Measurements from ENCODE around the gene TPTE2. TPM values are rescaled to one million over a fixed set of nuclear protein-coding genes. Genes with fewer than 3 reads are reported as not detected.
"Not testable (repeated sequence)": the region's sequence is repeated elsewhere in the genome, so short reads cannot be mapped to it uniquely, and the experiment has no call there.

Gene TPTE2
- not detected for total RNA-seq

GRCh38 chr13:19561127-19561582, at the start of gene TPTE2:
Gene TPTE2 (minus strand): TSS chr13:19561532. CDS start chr13:19503234, 58,298 bp downstream.
- POLR2A ChIA-PET, CTCF ChIA-PET: not testable (repeated sequence)

GRCh38 chr13:19607523-19608078, 46.3 kb upstream of the TPTE2 start:
- ChIA-PET POLR2A (no interaction called here), CTCF (no interaction called here)

DNA sequence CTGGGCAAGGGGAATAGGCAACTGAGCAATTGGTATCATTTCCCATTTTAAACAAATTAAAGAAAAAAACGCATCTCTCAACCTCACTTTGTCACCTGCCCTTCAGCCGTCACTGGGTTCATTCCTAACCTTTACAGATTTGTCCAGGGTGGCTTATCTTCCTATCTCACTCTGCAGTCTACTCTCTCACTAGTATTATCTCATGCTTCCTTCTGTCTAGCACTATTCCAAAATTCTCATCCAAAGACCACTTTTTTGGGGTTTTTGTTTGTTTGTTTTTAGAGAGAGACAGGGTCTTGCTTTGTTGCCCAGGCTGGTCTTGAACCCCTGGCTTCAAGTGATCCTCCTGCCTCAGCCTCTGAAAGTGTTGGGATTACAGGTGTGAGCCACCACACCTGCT, 45.4 kb upstream of the TPTE2 start:
- ChIA-PET POLR2A (no interaction called here), CTCF (no interaction called here)

GRCh38 chr13:19606152-19606551, 44.8 kb upstream of the TPTE2 start:
- ChIA-PET CTCF (no interaction called here), POLR2A (no interaction called here)

DNA sequence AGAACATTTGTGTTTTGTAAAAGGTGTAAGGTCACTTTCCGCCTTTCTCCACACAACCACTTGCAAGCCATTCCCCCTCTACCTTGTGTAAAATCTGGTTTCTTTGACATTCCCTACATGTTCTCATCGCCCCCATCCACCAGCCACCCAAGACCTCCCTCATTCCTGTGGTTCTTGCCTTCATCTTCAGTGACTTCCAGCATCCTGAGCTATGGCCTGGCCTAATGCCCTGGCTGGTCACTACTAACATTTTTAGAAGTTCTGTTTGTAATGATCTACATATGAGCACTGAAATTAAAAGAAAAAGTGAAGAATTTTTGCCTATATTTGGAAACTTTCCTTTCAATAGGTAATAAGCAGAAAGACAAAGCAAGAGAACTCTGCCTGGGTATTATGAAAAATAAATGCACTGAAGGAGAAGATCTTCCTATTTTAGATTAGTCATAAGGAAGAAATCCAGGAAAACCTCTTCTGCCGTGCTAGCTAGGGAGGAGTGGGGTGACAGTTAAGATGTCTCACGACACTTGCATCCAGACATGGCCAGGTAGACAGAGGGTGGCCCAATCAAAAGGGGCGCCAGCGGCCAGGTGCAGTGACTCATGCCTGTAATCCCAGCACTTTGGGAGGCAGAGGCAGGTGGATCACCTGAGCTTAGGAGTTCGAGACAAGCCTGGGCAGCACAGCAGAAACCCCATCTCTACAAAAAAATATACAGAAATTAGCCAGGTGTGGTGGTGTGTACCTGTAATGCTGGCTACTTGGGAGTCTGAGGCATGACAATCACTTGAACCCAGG, 44.0 kb upstream of the TPTE2 start:
- POLR2A ChIA-PET: no interaction called here
- CTCF ChIA-PET: no interaction called here

DNA sequence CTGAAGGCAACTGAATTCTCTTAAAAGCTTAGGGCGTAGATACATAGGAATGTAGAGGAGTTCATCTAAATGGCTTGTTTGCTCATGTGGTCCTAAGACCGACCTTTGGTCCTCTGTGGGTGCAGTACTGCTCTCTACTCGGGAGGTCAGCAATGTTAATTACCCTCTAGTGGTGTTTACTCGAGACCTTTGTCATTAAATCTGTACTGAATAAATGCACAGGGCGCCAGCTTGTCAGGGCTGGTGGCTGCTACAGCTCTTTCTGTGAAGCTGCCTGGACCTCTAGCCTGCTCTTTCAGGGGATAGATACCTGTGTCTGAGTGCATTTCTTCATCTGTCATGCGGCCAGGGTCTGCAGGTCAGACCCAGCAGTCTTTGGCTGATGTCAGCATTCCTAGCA, 43.0 kb upstream of the TPTE2 start:
- CTCF ChIA-PET: no interaction called here
- POLR2A ChIA-PET: no interaction called here

DNA sequence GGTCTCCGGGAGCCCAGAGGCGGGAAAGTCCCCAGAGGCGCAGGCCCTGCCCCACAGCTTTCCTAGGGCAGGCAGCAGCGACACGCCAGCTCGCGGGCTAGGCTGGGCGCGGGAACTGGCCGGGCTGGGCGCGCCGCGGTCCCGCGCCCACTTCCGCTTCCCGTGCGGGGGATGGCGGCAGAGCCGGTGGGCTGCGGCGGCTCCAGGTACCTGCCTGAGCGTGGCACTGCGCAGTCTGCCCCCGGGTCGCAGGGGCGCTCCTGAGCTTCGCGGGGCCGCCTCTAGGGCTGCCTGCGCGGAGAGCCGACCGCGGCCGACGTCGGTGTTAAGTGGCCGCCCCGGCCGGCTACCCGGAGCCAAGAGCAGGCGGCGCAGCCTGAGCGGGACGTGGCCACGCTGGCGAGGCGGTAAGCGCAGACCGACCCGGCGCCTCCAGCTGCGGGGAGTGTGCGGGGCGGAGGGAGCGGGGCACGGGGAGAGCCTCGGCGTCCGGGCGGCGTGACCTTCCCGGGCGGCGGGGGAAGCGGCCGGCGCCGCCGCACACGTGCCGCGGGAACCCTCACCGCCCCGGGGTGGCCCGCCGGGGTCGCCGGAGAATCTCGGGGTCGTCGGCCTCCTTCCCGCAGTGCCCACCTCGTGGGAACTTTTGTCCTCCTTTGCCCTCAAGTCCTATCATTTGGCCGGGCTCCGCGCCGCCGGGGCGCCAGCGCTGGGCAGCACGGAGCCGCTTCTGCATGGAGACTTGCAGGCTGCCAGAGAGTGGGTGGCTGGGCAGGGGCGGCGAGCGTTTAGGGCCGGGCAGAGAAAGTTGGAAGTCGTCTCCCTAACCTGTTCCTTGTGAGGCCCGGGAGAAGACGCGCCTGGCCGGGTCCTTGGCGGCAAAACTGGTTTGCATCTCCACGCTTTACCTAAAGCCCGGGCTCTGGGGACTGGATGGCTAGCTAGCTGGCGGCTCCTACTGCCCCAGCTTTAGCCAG, 40.7 kb upstream of the TPTE2 start:
- POLR2A ChIA-PET: no interaction called here

GRCh38 chr13:19597523-19597922, 36.2 kb upstream of the TPTE2 start:
- ChIA-PET POLR2A (no interaction called here), CTCF (no interaction called here)

More for the DNA sequence above, 40.7 kb upstream of the TPTE2 start:
- CTCF ChIA-PET: interaction anchor here (0.6 to 0.9 kb wide), 3 partner anchors 14 to 22 kb away, joined by 3 read pairs; no protein-coding TSS in a partner anchor

- ChIA-PET CTCF (no interaction called here), POLR2A (no interaction called here)
Measured at GRCh38 chr13:19596960-19597361, 35.6 kb upstream of the TPTE2 start.

GRCh38 chr13:19596086-19596485, 34.8 kb upstream of the TPTE2 start:
- POLR2A ChIA-PET: no interaction called here
- CTCF ChIA-PET: interaction anchor here (0.7 kb wide), 1 partner anchor 331 kb away, joined by 3 read pairs; no protein-coding TSS in a partner anchor

- CTCF ChIA-PET: no interaction called here
- POLR2A ChIA-PET: no interaction called here
Measured at GRCh38 chr13:19592657-19593180, 31.4 kb upstream of the TPTE2 start.

DNA sequence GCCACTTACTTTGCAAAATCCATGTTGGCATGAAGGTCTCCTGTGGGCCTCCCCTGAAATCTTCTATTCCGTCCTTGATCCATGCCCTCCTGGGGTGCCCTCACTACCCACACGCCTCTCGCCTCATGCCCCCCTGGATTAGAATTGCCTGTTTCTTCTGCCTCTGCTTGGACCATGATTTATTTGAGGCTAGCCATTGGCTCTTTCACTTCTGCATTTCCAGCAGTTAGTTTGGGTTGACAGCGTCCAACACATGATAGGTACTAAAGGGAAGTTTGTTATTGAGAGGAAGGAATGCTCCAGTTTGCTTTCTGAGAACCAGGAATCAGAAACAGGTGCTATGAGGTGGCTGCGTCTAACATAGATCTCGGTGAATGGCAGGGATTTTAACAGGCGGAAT, 30.5 kb upstream of the TPTE2 start:
- POLR2A ChIA-PET: no interaction called here
- CTCF ChIA-PET: no interaction called here

GRCh38 chr13:19590423-19590822, 29.1 kb upstream of the TPTE2 start:
- ChIA-PET CTCF (no interaction called here), POLR2A (no interaction called here)

- POLR2A ChIA-PET: no interaction called here
- CTCF ChIA-PET: interaction anchor here (0.7 kb wide), 2 partner anchors 201 to 240 kb away, joined by 3 to 7 read pairs; no protein-coding TSS in a partner anchor
Measured at GRCh38 chr13:19589312-19589711, 28.0 kb upstream of the TPTE2 start.

DNA sequence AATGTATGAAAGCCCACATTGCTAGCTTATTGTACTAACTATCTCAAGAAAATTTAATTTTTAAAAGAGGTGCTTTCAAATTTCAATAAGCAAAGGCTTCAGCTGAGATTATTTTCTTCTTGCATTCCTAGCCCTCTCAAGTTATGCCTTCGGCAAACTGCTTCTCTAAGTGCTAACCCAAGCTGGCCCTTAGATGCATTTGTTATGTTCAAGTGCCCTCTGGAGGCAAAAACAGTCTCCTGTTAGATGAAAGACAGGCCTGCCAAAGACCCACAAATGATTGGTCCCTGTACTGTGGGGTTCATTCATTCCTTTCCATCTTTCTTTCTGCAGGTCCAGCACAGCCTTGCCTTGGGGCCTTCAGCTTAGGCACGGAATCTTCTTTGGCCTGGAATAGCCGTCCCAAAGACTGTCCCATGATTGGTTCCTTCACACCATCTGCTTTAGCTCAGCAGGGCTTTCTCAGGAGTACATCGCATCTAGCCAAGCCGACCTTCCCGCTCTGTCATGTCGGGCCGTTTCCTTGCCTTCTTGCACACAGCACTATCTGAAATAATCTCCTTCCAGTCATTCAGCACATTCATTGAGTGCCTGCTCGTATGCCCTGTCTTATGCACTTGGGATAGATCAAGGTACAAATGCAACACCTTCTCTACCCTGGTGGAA, 26.4 kb upstream of the TPTE2 start:
- ChIA-PET POLR2A (no interaction called here), CTCF (interaction anchor here (0.6 to 1.4 kb wide), 3 partner anchors 14 to 496 kb away, joined by 3 read pairs; no protein-coding TSS in a partner anchor)

- CTCF ChIA-PET: interaction anchor here (0.6 to 1.4 kb wide), 3 partner anchors 14 to 495 kb away, joined by 3 read pairs; no protein-coding TSS in a partner anchor
- POLR2A ChIA-PET: no interaction called here
Measured at GRCh38 chr13:19586904-19587634, 25.7 kb upstream of the TPTE2 start.

GRCh38 chr13:19581675-19582074, 20.3 kb upstream of the TPTE2 start:
- POLR2A ChIA-PET: no interaction called here
- CTCF ChIA-PET: no interaction called here

- ChIA-PET CTCF (no interaction called here), POLR2A (no interaction called here)
Measured at GRCh38 chr13:19575230-19575629, 13.9 kb upstream of the TPTE2 start.

DNA sequence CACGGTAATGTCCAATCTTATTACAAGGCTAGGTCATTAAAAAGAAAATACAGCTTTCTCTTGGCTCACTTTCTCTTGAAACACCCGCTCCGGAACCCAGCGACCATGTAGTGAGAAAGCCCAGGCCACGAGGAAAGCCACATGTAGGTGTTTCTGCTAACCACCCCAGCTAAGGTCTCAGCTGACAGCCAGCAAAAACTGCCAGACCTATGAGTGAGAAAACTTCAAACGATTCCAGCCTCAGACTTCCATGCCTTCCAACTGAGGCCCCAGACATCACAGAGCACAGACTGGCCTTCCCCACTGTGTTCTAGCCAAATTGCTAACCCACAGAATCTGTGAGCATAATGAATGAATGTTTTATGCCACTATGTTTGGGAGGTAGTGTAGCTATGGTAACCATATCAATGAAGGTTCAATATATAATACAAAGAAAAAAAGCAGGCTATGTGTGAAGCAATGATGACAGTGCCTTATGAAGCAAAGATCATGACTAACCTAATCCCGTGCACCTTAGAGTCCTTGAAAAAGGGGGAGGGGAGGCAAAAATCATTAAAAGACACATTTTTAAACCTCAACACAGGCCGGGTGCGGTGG, 11.9 kb upstream of the TPTE2 start:
- POLR2A ChIA-PET: no interaction called here
- CTCF ChIA-PET: no interaction called here
